Measurements from ENCODE around the gene TMED5.
"Not testable (repeated sequence)": the region's sequence is repeated elsewhere in the genome, so short reads cannot be mapped to it uniquely, and the experiment has no call there.

Gene TMED5

GRCh38 chr1:93171549-93172034 lies 8.6 kb downstream of the TMED5 start:
- DNase-seq (ENCODE audit: low read depth), result no peak

GRCh38 chr1:93170141-93170678 lies 10.0 kb downstream of the TMED5 start:
- DNase-seq (ENCODE audit: low read depth), result not testable (repeated sequence)

- no peak for DNase-seq (ENCODE audit: low read depth)
These were observed 13.2 kb downstream of the TMED5 start for GRCh38 chr1:93167006-93167405.

- not testable (repeated sequence) for DNase-seq (ENCODE audit: low read depth)
These were observed 14.3 kb downstream of the TMED5 start for GRCh38 chr1:93165895-93166294.

- DNase-seq (ENCODE audit: low read depth), result no peak
These were observed 15.4 kb downstream of the TMED5 start for GRCh38 chr1:93164816-93165215.

- not testable (repeated sequence) for DNase-seq (ENCODE audit: low read depth)
These were observed 16.9 kb downstream of the TMED5 start for GRCh38 chr1:93163314-93163713.

- no peak for DNase-seq (ENCODE audit: low read depth)
These were observed 20.9 kb downstream of the TMED5 start for GRCh38 chr1:93159337-93159736.

GRCh38 chr1:93155335-93155734 lies 24.9 kb downstream of the TMED5 start:
- DNase-seq (ENCODE audit: low read depth), result no peak

- no peak for DNase-seq (ENCODE audit: low read depth)
These were observed 25.3 kb downstream of the TMED5 start for GRCh38 chr1:93154898-93155297.

- DNase-seq (ENCODE audit: low read depth), result no peak
These were observed 27.4 kb downstream of the TMED5 start for GRCh38 chr1:93152835-93153234.

GRCh38 chr1:93151474-93151873 lies 28.7 kb downstream of the TMED5 start:
- DNase-seq (ENCODE audit: low read depth), result no peak

- DNase-seq (ENCODE audit: low read depth), result no peak
These were observed 29.5 kb downstream of the TMED5 start for GRCh38 chr1:93150729-93151128.

- no peak for DNase-seq (ENCODE audit: low read depth)
These were observed 32.2 kb downstream of the TMED5 start for GRCh38 chr1:93148001-93148400.

GRCh38 chr1:93143769-93144168 lies 36.4 kb downstream of the TMED5 start:
- no peak for DNase-seq (ENCODE audit: low read depth)

- DNase-seq (ENCODE audit: low read depth), result no peak
These were observed 37.1 kb downstream of the TMED5 start for GRCh38 chr1:93143136-93143535.

- no peak for DNase-seq (ENCODE audit: low read depth)
These were observed 38.1 kb downstream of the TMED5 start for GRCh38 chr1:93142161-93142560.

GRCh38 chr1:93140106-93140505 lies 40.1 kb downstream of the TMED5 start:
- no peak for DNase-seq (ENCODE audit: low read depth)

- no peak for DNase-seq (ENCODE audit: low read depth)
These were observed 42.5 kb downstream of the TMED5 start for GRCh38 chr1:93137604-93138292.

GRCh38 chr1:93136445-93136844 lies 43.8 kb downstream of the TMED5 start:
- DNase-seq (ENCODE audit: low read depth), result no peak

- no peak for DNase-seq (ENCODE audit: low read depth)
These were observed 47.6 kb downstream of the TMED5 start for GRCh38 chr1:93132638-93133037.

- no peak for DNase-seq (ENCODE audit: low read depth)
These were observed 50.6 kb downstream of the TMED5 start for GRCh38 chr1:93129507-93130099.

GRCh38 chr1:93124556-93125355 lies 55.5 kb downstream of the TMED5 start:
- DNase-seq (ENCODE audit: low read depth), result no peak

All from non-pigmented ciliary epithelial cell (primary cell).